OCI-LY3 (cell line): ENCODE results near the gene TTLL11.

Experiments
- CTCF ChIP-seq: fragments of 200-600, 300-600 bp; sonication (generic); IDR thresholded peaks from 2 replicates; pipeline ENCODE4 v1.5.1; 2014; ENCODE audit warnings: antibody characterized with exemption, low read length, low read depth
- EZH2phosphoT487 ChIP-seq: fragments of 200-600 bp; shearing (Covaris generic); IDR thresholded peaks from 2 replicates; pipeline ENCODE4 v1.6.1; 2018; ENCODE audit warnings: antibody characterized with exemption, mixed run types, low read depth

DNA sequence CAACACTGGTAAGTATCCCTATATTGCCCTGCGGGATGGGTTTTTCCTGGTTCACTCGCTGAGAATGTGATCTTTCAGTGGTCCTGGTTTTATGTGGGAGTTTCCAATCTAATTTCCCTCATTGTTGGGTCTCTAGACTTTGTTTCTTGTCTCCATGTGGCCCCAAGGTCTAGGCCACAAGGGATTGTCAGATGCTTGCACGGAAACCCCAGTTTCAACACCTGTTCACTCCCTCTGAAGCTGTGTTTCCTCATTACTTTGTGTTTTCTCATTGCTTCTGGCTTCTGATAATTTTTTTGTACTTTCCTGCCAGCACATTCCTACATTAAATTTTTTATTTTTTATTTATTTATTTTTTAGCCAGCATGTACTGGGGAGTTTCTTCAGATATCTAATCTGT lies 191.5 kb downstream of the TTLL11 start:
- TF ChIP-seq CTCF (no peak), EZH2phosphoT487 (no peak)
